ENCODE measurements around the gene CBFA2T2.

DNA sequence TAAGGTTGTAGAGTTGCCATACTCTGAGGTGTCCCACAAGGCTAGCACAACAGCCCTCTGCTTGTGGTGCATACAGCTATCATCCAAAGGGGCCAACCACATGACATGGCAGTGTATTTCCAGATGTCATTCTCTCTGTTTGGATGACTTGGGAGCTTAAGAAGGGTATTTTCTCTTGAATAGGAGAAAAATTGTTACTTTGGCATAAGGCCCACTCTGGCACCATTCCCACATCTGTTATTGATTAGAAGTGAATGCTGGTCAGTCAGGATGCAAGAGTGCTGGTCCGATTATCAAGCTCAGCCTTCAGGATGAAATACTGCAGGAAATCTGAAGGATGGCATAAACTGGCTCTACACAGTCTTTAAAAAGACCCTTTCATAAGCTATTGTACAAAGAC, 88.6 kb downstream of the CBFA2T2 start:
- TF ChIP-seq, protein P1, sequence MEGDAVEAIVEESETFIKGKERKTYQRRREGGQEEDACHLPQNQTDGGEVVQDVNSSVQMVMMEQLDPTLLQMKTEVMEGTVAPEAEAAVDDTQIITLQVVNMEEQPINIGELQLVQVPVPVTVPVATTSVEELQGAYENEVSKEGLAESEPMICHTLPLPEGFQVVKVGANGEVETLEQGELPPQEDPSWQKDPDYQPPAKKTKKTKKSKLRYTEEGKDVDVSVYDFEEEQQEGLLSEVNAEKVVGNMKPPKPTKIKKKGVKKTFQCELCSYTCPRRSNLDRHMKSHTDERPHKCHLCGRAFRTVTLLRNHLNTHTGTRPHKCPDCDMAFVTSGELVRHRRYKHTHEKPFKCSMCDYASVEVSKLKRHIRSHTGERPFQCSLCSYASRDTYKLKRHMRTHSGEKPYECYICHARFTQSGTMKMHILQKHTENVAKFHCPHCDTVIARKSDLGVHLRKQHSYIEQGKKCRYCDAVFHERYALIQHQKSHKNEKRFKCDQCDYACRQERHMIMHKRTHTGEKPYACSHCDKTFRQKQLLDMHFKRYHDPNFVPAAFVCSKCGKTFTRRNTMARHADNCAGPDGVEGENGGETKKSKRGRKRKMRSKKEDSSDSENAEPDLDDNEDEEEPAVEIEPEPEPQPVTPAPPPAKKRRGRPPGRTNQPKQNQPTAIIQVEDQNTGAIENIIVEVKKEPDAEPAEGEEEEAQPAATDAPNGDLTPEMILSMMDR (IDR thresholded peaks at IDR 0.05), result no peak
- TF ChIP-seq POLR2A (IDR thresholded peaks at IDR 0.05), result no peak
